Coronary artery (tissue), 2 donors: ENCODE measurements around the gene FLNA.

Experiments used
- DNase-seq: peaks from one replicate; pipeline ENCODE4 v3.0.0-alpha.2; 2017; ENCODE audit warnings: low spot score
- H3K27ac ChIP-seq, 2 donors: fragments of 200-600 bp; sonication (generic); one replicate each; pipeline ENCODE4 v1.5.1; 2016 to 2019
- H3K4me3 ChIP-seq: fragments of 200-600 bp; sonication (generic); 2 replicates; pipeline ENCODE4 v1.5.1; 2016; ENCODE audit warnings: mild to moderate bottlenecking, moderate library complexity
- CTCF ChIP-seq: fragments of 200-600 bp; sonication (generic); IDR thresholded peaks from one replicate; pipeline ENCODE4 v1.5.1; 2019; ENCODE audit warnings: antibody characterized with exemption

FLNA gene

GRCh38 chrX:154334496-154334895 is 39.9 kb downstream of the FLNA start:
- TF ChIP-seq CTCF, result no peak
- Histone ChIP-seq H3K4me3 (no peak overlapping the region), H3K27ac (no peak overlapping the region)
- no peak for DNase-seq

GRCh38 chrX:154333837-154334271 is 40.6 kb downstream of the FLNA start:
- Histone ChIP-seq H3K4me3 (no peak overlapping the region), H3K27ac (no peak overlapping the region)
- TF ChIP-seq CTCF, result no peak
- DNase-seq, result no peak

- Histone ChIP-seq H3K4me3 (no peak overlapping the region), H3K27ac (no peak overlapping the region)
- no peak for DNase-seq
- TF ChIP-seq CTCF, result no peak
Observed at GRCh38 chrX:154333116-154333515, 41.3 kb downstream of the FLNA start.

GRCh38 chrX:154332561-154332960 is 41.9 kb downstream of the FLNA start:
- Histone ChIP-seq H3K27ac (no peak overlapping the region), H3K4me3 (no peak overlapping the region)
- no peak for TF ChIP-seq CTCF
- no peak for DNase-seq

GRCh38 chrX:154329294-154329693 is 45.1 kb downstream of the FLNA start:
- TF ChIP-seq CTCF, result no peak
- Histone ChIP-seq H3K27ac (no peak overlapping the region), H3K4me3 (no peak overlapping the region)
- DNase-seq, result no peak

GRCh38 chrX:154328646-154329045 is 45.8 kb downstream of the FLNA start:
- Histone ChIP-seq H3K4me3 (no peak overlapping the region), H3K27ac (no peak overlapping the region)
- no peak for DNase-seq
- no peak for TF ChIP-seq CTCF

GRCh38 chrX:154327038-154327820 is 47.2 kb downstream of the FLNA start:
- Histone ChIP-seq H3K4me3 (peak overlapping the region; percentile 21), H3K27ac (no peak overlapping the region)
- no peak for DNase-seq
- TF ChIP-seq CTCF, result no peak
